ENCODE results near the gene MNAT1. TPM values are rescaled to one million over a fixed set of nuclear protein-coding genes. Genes with fewer than 3 reads are reported as not detected.

Gene MNAT1
- total RNA-seq, 1 experiment from 2014 or later = 95.7 TPM

- H3K4me1 ChIP-seq (ENCODE audit: insufficient read depth, low read length) = peaks cover 2% of the 10 kb centered on the region; the same call in 1 of the 2 replicates
- no peaks in the 10 kb centered on the region for H3K79me2 ChIP-seq (ENCODE audit: low read length)
- POLR2A ChIA-PET (ENCODE audit: unreplicated experiment) = interaction anchor here (0.7 kb wide), 1 partner anchor 51 kb away, joined by 4 read pairs; no protein-coding TSS in a partner anchor
- no peak overlapping the region for H3K27ac ChIP-seq (ENCODE audit: low read length)
- no peaks in the 10 kb centered on the region for H3K9me3 ChIP-seq (ENCODE audit: low read length)
- H3K27me3 ChIP-seq (ENCODE audit: low read length) = no peaks in the 10 kb centered on the region
- CTCF ChIA-PET = no interaction called here
- no peaks in the 10 kb centered on the region for H3K9me2 ChIP-seq (replicated peaks; ENCODE audit: low read length)
- H3K4me3 ChIP-seq (ENCODE audit: low read length) = no peak overlapping the region
- H3K9ac ChIP-seq (ENCODE audit: low read length) = no peak overlapping the region
- no peak for DNase-seq
- H3K4me2 ChIP-seq (ENCODE audit: low read length) = no peak overlapping the region
- TF ChIP-seq EZH2 (IDR thresholded peaks at IDR 0.05; ENCODE audit: low read length, unreplicated experiment) = no peak
- no peak for TF ChIP-seq EZH2phosphoT487 (IDR thresholded peaks at IDR 0.05; ENCODE audit: borderline replicate concordance, low read length)
- no peak for TF ChIP-seq CTCF (conservative IDR thresholded peaks at IDR 0.05; ENCODE audit: low read depth, low read length)
- no peak for ATAC-seq
- intact Hi-C loops (cut with micrococcal nuclease) = no loop called here
- no peak overlapping the region for H2AFZ ChIP-seq (ENCODE audit: low read length)
- no peaks in the 10 kb centered on the region for H4K20me1 ChIP-seq (ENCODE audit: low read length)
- peaks cover 8% of the 10 kb centered on the region; the same call in 1 of the 2 replicates for H3K36me3 ChIP-seq (ENCODE audit: low read depth, low read length)
- peaks cover 2% of the 10 kb centered on the region for H3F3A ChIP-seq (ENCODE audit: low read length, unreplicated experiment)
- BruUV-seq (replicated peaks) = no TSS peak
These were observed 235.6 kb downstream of the MNAT1 start for GRCh38 chr14:60970146-60970545.

- intact Hi-C loops (cut with micrococcal nuclease) = no loop called here
These were observed 236.7 kb downstream of the MNAT1 start for GRCh38 chr14:60971271-60971670.

More at GRCh38 chr14:60971271-60971670, 236.7 kb downstream of the MNAT1 start:
- Histone ChIP-seq H3K4me3 (ENCODE audit: low read length) (no peak overlapping the region), H3K79me2 (ENCODE audit: low read length) (no peaks in the 10 kb centered on the region), H3F3A (ENCODE audit: low read length, unreplicated experiment) (no peaks in the 10 kb centered on the region), H3K27me3 (ENCODE audit: low read length) (no peaks in the 10 kb centered on the region), H3K9me3 (ENCODE audit: low read length) (no peaks in the 10 kb centered on the region), H3K27ac (ENCODE audit: low read length) (no peak overlapping the region), H3K4me1 (ENCODE audit: insufficient read depth, low read length) (no peaks in the 10 kb centered on the region), H2AFZ (ENCODE audit: low read length) (no peak overlapping the region), H3K4me2 (ENCODE audit: low read length) (no peak overlapping the region), H3K9ac (ENCODE audit: low read length) (no peak overlapping the region), H3K36me3 (ENCODE audit: low read depth, low read length) (peaks cover 14% of the 10 kb centered on the region; the same call in 1 of the 2 replicates), H4K20me1 (ENCODE audit: low read length) (no peaks in the 10 kb centered on the region), H3K9me2 (replicated peaks; ENCODE audit: low read length) (no peaks in the 10 kb centered on the region)
- no TSS peak for BruUV-seq (replicated peaks)
- ATAC-seq (no peak), DNase-seq (no peak)
- ChIA-PET POLR2A (ENCODE audit: unreplicated experiment) (no interaction called here), CTCF (no interaction called here)
- TF ChIP-seq EZH2phosphoT487 (IDR thresholded peaks at IDR 0.05; ENCODE audit: borderline replicate concordance, low read length) (no peak), CTCF (conservative IDR thresholded peaks at IDR 0.05; ENCODE audit: low read depth, low read length) (no peak), EZH2 (IDR thresholded peaks at IDR 0.05; ENCODE audit: low read length, unreplicated experiment) (no peak)

Measured in PC-3 (cell line).